Effector CD4-positive, alpha-beta T cell (primary cell): Measurements from ENCODE around the gene MS4A10.

Experiments used
- DNase-seq: peaks from one replicate; pipeline ENCODE4 v3.0.0-alpha.2; 2020

The MS4A10 gene

GRCh38 chr11:60766547-60766946 lies 18.6 kb upstream of the MS4A10 start:
- DNase-seq: no peak

GRCh38 chr11:60767388-60767811 lies 17.7 kb upstream of the MS4A10 start:
- no peak for DNase-seq

- no peak for DNase-seq
Observed at GRCh38 chr11:60768202-60768601, 16.9 kb upstream of the MS4A10 start.

GRCh38 chr11:60769273-60769672 lies 15.9 kb upstream of the MS4A10 start:
- DNase-seq: no peak

- DNase-seq: no peak
Observed at GRCh38 chr11:60769811-60770210, 15.3 kb upstream of the MS4A10 start.

- DNase-seq: no peak
Observed at GRCh38 chr11:60771146-60771545, 14.0 kb upstream of the MS4A10 start.

- DNase-seq: no peak
Observed at GRCh38 chr11:60771879-60772525, 13.1 kb upstream of the MS4A10 start.

- no peak for DNase-seq
Observed at GRCh38 chr11:60772666-60773065, 12.5 kb upstream of the MS4A10 start.

- DNase-seq: no peak
Observed at GRCh38 chr11:60774726-60775125, 10.4 kb upstream of the MS4A10 start.

- peak; percentile 71 for DNase-seq
Observed at GRCh38 chr11:60775420-60775961, 9.6 kb upstream of the MS4A10 start.

GRCh38 chr11:60776167-60776566 lies 9.0 kb upstream of the MS4A10 start:
- no peak for DNase-seq

- no peak for DNase-seq
Observed at GRCh38 chr11:60777106-60777505, 8.0 kb upstream of the MS4A10 start.

- no peak for DNase-seq
Observed at GRCh38 chr11:60777572-60777971, 7.6 kb upstream of the MS4A10 start.

GRCh38 chr11:60780065-60780464 lies 5.1 kb upstream of the MS4A10 start:
- no peak for DNase-seq

GRCh38 chr11:60780774-60781173 lies 4.4 kb upstream of the MS4A10 start:
- DNase-seq: no peak

GRCh38 chr11:60781286-60781980 lies 3.7 kb upstream of the MS4A10 start:
- DNase-seq: no peak

GRCh38 chr11:60781981-60782316 lies 3.2 kb upstream of the MS4A10 start:
- DNase-seq: no peak

GRCh38 chr11:60782393-60783140 lies 2.6 kb upstream of the MS4A10 start:
- no peak for DNase-seq

- no peak for DNase-seq
Observed at GRCh38 chr11:60783141-60783484, 2.0 kb upstream of the MS4A10 start.

GRCh38 chr11:60783911-60784310 lies 1.2 kb upstream of the MS4A10 start:
- DNase-seq: no peak

- no peak for DNase-seq
Observed at GRCh38 chr11:60785806-60786361, 751 bp downstream of the MS4A10 start.

GRCh38 chr11:60786811-60787567 lies 1.9 kb downstream of the MS4A10 start:
- DNase-seq: no peak
